IMR-90 (cell line): Measurements from ENCODE around the gene GGNBP2.

Source experiments
- CEBPB ChIP-seq: IDR thresholded peaks from 2 replicates; pipeline ENCODE4 v1.6.1; 2012; ENCODE audit warnings: low read depth, low read length, improper control_type of control experiment
- CHD1 ChIP-seq: IDR thresholded peaks from 2 replicates; pipeline ENCODE4 v1.6.1; 2012; ENCODE audit warnings: low read depth, low read length, improper control_type of control experiment
- FOS ChIP-seq: fragments of 150-350 bp; IDR thresholded peaks from 2 replicates; pipeline ENCODE4 v1.6.1; 2016; ENCODE audit warnings: low read depth, low read length
- MAFK ChIP-seq: IDR thresholded peaks from 2 replicates; pipeline ENCODE4 v1.6.1; 2012; ENCODE audit warnings: low read depth, low read length, improper control_type of control experiment
- MAZ ChIP-seq: IDR thresholded peaks from 2 replicates; pipeline ENCODE4 v1.6.1; 2012; ENCODE audit warnings: low read depth, mild to moderate bottlenecking, low read length, improper control_type of control experiment, moderate library complexity, borderline replicate concordance
- MXI1 ChIP-seq: IDR thresholded peaks from 2 replicates; pipeline ENCODE4 v1.6.1; 2012; ENCODE audit warnings: low read depth, mild to moderate bottlenecking, low read length, moderate library complexity, borderline replicate concordance
- NFE2L2 ChIP-seq: fragments of 150-350 bp; IDR thresholded peaks from 2 replicates; pipeline ENCODE4 v1.6.1; 2016; ENCODE audit warnings: low read depth, mild to moderate bottlenecking, low read length
- POLR2A ChIP-seq: IDR thresholded peaks from 2 replicates; pipeline ENCODE4 v1.6.1; 2012; ENCODE audit warnings: mild to moderate bottlenecking, low read depth, low read length
- RAD21 ChIP-seq: IDR thresholded peaks from 2 replicates; pipeline ENCODE4 v1.6.1; 2012; ENCODE audit warnings: low read length, improper control_type of control experiment
- RCOR1 ChIP-seq: IDR thresholded peaks from 2 replicates; pipeline ENCODE4 v1.6.1; 2012; ENCODE audit warnings: mild to moderate bottlenecking, low read length, improper control_type of control experiment; ENCODE audit not compliant: insufficient replicate concordance
- RFX5 ChIP-seq: IDR thresholded peaks from 2 replicates; pipeline ENCODE4 v1.8.0; 2012; ENCODE audit warnings: low read depth, mild to moderate bottlenecking, low read length, moderate library complexity
- SMC3 ChIP-seq: fragments of 150-350 bp; IDR thresholded peaks from 2 replicates; pipeline ENCODE4 v1.6.1; 2016; ENCODE audit warnings: low read depth, mild to moderate bottlenecking, antibody characterized with exemption, low read length, moderate library complexity
- TF ChIP-seq, protein P1 (sequence below): conservative IDR thresholded peaks from 2 replicates; pipeline ENCODE4 v1.5.1; 2012; ENCODE audit warnings: mild to moderate bottlenecking, low read depth, low read length, improper control_type of control experiment
- TF ChIP-seq, protein P2 (sequence below): fragments of 150-350 bp; IDR thresholded peaks from 2 replicates; pipeline ENCODE4 v1.6.1; 2017; ENCODE audit warnings: mild to moderate bottlenecking, antibody characterized with exemption, low read length, low read depth

DNA sequence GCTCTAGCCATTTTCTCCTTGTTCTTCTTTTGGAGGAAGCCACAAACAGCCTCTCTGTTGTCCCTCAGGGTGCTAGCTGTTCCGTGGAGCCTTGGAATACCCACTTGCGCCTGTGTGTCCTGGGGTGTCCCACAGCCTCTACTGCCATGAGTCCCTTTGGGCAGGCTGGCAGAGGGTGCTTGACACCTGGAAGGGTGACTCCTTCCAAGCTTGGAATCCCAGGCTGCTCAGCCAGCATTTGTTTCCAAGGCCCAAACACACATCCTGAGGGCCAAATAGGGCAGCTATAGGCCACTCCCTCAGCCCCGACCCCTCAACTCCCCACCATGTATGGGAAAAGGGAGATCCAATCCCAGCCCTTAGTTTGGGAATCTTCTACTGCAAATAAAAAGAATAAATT, 43.4 kb upstream of the GGNBP2 start:
- TF ChIP-seq FOS (no peak), RCOR1 (no peak), POLR2A (no peak), NFE2L2 (no peak), RAD21 (no peak), RFX5 (no peak), MAZ (no peak), SMC3 (no peak), MAFK (no peak), CEBPB (no peak), CHD1 (no peak), MXI1 (no peak)
- TF ChIP-seq, protein P1, sequence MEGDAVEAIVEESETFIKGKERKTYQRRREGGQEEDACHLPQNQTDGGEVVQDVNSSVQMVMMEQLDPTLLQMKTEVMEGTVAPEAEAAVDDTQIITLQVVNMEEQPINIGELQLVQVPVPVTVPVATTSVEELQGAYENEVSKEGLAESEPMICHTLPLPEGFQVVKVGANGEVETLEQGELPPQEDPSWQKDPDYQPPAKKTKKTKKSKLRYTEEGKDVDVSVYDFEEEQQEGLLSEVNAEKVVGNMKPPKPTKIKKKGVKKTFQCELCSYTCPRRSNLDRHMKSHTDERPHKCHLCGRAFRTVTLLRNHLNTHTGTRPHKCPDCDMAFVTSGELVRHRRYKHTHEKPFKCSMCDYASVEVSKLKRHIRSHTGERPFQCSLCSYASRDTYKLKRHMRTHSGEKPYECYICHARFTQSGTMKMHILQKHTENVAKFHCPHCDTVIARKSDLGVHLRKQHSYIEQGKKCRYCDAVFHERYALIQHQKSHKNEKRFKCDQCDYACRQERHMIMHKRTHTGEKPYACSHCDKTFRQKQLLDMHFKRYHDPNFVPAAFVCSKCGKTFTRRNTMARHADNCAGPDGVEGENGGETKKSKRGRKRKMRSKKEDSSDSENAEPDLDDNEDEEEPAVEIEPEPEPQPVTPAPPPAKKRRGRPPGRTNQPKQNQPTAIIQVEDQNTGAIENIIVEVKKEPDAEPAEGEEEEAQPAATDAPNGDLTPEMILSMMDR: no peak
- TF ChIP-seq, protein P2, sequence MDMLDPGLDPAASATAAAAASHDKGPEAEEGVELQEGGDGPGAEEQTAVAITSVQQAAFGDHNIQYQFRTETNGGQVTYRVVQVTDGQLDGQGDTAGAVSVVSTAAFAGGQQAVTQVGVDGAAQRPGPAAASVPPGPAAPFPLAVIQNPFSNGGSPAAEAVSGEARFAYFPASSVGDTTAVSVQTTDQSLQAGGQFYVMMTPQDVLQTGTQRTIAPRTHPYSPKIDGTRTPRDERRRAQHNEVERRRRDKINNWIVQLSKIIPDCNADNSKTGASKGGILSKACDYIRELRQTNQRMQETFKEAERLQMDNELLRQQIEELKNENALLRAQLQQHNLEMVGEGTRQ: no peak
